NCI-H2107 treated with DMSO at 0.1 percent for 48 hours (cell line): ENCODE results near the gene ESRRG.
A peak's percentile ranks its signal among the peaks of the same experiment; 100 is the strongest.

Experiments used
- DNase-seq: peaks from one replicate; lab custom pipeline; 2025; ENCODE audit not compliant: unreplicated experiment; lab: John Stamatoyannopoulos, UW

Gene ESRRG

DNA sequence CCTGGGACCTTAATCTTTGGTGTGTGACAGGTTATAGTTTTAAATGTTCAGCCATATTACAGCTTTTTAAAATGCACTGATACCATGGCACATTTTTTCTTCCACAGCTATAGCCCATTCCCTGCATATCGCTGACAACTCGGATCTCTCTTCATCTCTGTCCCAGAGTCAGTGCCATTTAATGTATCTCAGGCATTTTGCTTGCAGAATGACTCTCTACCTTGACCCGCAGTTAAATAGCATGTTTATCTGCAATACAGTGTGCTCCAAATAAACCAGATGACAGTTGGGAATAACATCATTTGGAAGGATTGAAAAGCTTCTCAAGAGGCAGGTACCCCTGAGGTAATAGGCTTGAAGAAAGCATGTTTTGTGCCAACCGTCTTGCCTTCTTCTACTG lies 200.2 kb downstream of the ESRRG start:
- no peak for DNase-seq

DNA sequence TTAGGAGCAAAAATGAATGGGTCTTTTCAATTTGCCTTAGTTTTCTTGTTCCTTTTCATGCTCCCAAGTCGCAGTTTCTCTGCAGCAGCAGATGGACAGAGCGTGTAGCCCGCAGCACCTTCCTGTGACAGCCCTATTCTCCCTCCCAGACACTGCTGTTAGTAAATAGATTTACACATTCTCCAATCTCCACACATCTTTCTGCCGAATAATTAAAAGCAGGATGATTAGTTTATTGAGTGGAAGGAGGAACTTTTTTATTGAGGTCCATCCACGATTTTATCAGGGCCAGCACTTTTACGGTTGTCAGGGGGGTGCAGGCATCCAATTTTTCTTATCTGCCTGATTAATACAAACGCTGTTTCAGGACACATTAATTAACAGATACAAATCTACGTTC lies 201.8 kb downstream of the ESRRG start:
- no peak for DNase-seq

DNA sequence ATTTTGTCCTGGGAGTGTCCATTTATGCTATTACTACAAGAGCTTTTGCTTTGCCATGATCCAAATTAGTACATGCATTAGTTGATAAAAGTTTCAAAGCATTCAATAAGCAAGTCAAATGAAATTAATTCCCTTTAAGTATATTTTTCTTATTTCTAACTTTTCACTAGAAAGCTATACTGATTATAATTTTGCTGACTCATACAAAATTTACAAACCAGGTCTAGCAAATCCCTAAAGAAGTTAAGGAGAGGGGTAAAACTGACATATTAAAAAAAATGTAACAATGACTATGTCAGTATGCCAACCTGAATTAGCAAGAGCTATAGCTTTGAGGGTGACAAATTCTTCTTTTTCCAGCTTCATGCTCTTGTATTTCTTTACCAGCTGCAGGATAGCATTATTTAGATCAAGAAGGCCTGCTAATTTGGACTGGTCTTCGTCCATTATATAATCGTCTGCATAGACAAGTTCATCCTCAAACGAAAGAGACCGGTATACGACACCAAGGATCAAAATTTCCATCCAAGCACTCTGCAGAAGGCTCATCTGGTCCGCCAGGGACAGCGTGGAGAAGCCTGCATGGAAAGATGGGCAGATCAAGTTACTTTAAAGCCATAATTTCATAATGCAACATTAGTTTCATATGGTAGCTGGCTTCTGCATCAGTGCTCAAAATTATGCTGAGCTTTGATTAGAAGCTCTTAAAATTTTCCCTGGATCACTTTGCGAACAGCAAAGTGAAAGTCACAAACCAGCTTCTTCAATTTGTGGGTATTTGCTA lies 204.2 kb downstream of the ESRRG start:
- no peak for DNase-seq

DNA sequence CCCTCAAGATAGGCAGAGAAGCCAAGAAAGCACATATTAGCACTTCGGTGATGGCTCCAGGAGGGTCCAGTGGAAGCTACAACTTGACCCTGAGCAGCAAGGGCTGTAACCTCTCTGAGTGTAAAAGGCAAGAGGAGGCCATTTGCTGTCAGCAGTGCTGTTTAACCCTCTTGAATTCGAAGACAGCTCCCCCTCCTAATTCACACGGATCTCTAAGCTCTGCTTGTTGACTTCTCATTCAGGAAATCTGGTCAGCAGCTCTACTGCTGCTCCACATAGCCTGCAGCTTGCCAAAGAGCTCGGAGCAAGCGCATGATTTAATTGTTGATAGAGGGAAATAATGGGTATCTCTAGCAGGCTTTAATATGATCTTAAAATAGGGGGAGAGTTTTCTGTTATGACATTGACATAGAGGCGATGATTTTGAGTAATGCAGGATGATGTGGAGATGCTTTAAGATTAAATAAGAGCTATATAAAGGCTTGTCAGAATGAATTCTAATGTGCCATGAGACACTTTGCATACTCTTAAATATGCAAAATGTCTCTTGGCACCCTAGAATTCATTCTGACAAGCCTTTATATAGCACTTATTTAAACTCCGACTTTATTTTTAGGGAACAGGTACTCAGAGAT lies 220.6 kb downstream of the ESRRG start:
- no peak for DNase-seq

DNA sequence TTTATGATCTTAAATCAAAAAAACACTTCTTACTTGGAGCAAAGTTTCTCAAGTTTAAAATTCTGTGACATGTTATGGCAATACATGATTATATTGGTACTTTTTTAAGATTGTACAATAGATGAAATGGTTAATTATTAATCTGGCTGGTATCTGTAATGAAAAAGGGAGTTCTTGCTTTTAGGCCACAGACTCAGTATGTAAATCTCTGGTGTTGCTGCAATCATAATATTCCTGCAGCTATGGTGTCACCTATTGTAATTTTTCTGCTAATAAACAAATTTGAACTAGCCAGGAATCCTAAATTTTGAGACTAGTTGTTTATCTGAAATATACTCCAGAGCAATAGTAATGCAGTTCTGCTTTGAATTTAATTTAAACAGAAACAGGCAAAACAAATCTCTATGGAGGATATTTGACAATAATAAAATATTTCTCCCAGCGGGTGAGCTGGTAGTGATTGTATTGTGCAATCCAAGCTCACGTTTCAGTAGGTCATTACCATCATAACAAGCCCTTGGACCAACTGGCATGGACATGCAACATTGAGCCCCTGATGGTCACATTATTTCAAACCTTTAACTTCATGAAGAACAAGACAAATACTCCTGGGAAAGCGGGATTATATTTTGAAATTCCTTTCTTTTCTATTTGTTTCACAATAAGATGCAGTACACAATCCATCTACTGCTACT lies 222.8 kb downstream of the ESRRG start:
- peak; percentile 43 for DNase-seq

DNA sequence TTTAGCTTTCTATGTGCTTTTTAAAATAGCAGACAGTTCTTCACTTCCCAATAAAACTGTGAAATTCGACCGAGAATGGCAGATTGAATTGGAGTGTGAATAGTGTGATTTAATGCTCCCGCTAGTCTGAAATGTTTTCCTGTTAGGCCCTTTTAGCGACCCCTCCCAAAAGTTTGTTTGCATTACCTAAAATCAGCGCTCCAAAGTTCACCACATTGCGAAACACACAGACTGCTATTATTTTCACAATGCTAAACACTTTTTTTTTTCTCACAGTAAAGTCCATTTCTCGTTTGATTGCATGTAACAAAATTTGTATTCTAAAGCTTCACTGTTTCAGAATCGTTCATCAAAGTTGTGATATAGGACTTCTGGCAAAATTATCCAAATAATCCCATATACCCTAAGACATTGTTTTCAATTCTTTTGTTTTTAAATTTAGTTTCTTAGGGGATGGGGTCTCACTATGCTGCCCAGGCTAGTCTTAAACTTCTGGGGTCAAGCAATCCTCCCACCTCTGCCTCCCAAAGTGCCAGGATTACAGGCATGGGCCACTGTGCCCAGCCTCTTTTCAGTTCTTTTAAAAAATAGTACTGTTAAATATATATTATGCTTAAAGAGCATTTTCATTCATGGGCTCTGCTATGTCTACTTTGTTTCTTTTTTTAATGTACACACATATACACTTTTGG lies 223.5 kb downstream of the ESRRG start:
- no peak for DNase-seq

DNA sequence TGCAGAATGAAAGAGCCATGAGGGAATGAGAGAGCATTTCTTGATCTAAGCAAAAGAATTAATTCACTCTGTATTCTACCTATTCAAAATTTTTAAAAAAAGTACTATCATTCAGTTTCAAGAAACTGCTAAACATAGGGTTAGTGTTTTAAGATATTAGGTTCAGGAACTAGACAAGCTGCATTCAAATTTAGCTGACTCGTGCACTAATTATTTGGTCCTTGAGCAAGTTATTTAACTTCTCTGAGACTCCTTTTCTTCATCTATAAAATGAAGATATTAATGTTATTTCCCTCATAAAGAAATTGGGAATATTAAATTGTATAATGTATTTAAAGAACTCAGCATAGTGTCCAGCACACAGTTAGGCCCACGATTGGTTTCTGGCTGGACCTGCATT lies 225.0 kb downstream of the ESRRG start:
- DNase-seq = no peak

DNA sequence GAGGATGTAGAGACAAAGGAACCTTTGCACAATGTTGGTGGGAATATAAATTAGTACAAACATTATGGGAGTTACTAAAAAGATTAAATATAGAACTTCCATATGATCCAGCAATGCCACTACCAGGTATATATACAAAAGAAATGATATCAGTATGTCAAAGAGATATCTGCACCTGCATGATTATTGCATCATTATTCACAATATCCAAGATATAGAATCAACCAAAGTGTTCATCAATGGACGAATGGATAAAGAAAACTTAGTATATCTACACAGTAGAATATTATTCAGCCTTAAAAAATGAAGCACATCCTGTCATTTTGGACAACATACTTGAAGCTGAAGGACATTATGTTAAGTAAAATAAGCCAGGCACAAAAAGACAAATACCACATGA lies 238.2 kb downstream of the ESRRG start:
- DNase-seq = no peak

DNA sequence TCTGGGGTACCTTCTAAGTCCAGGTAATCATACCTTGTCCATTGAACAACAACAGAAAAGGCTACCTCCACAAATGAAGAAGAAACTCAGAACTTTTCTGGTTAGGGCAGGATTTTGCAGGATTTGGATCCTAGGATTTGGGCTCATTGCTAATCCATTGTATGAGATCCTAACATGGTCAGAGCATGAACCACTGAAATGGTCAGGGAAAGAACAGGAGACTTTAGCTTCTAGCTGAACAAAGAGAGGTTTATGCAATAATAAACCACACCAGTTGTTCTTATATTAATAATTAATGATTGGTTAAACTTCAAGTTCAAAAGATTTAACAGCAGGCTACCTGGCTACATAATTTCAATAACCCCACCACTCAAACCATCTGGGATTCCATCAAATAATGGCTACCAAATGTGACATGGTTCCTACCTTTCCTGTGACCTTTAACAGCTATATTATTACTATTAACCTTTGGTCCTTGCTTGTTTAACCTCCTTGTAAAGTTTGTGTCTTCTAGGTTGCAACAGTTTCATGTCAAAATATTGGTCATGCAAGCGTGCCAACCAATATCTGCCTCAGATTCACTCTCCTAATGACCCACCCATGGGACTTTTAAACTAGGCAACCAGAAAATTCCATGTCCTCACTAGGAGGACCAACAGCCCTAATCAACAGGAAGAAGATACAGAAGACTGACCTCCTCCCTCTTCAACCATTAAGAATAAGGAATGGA lies 239.4 kb downstream of the ESRRG start:
- no peak for DNase-seq

DNA sequence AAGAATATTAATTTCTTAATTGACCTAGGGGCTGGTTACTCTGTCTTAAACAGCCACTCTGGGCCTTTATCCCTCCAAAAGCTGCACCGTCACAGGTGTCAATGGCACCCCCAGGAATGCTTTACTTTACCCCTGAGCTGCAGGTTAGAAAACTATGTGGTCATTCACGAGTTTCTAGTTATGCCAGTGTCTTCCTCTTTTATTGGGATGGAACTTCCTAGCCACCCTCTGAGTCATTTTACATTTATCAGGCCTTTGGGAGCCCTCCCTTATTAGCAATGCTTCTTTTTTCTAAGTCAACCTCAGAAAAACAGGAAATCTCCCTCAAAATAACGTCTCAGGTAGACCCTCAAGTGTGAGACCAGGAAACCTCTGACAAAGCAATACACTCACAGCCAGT lies 240.6 kb downstream of the ESRRG start:
- no peak for DNase-seq

DNA sequence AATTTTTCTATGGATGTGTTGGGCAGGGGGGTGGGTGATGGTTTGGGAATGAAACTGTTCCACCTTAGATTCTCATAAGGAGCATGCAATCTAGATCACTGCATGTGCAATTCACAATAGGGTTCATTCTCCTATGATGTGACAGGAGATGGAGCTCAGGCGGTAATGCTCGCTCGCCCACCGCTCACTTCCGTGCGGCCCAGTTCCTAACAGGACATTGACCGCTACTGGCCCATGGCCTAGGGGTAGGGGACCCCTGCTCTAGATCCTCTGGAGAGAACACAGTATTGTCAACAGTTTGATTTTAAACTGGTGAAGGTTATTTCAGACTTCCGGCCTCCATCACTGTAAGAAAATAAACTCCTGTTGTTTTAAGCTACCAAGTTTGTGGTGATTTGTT lies 245.0 kb downstream of the ESRRG start:
- no peak for DNase-seq

DNA sequence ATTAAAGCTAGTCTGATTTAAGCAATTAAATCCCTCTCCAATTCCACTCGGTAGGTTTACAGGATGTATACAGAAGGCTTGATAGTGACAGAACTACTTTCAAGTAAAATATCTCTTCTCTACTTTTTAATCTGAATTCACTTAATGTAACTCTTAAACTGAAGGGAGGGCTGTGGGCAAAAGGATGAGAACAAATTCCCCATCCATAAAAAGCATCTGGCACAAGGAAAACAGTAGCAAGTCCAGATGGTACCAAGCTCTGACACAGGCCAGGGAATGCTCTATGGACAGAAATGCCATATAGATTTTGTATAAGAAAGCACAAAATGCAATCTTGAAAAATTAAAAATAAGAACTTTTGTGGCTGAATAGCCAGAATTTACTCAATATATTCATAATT lies 246.9 kb downstream of the ESRRG start:
- DNase-seq = no peak

DNA sequence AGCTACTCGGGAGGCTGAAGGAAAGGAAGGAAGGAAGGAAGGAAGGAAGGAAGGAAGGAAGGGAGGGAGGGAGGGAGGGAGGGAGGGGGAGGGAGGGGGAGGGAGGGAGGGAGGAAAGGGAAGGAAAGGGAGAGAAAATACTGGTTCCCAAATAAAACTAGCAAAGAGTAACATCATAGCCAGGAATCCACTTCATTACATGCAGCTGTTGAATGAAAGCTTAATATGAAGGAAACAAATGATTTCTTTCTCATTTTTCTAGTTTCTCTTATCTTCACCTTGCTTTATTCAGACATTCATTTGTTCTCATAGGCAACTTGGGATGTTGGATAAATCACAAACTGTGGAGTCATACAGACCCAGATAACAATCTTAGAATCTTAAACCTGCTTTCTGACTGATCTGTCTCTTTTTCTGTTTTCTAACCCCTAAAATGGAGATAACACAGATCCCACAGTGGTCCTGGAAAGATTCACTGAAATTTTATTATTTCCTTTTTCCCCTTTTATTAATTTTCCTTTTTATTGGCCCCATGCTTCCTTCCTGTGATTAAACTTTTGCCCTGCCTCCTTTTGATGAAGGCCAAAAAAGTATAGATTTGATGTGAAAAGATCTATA lies 247.5 kb downstream of the ESRRG start:
- DNase-seq = no peak

DNA sequence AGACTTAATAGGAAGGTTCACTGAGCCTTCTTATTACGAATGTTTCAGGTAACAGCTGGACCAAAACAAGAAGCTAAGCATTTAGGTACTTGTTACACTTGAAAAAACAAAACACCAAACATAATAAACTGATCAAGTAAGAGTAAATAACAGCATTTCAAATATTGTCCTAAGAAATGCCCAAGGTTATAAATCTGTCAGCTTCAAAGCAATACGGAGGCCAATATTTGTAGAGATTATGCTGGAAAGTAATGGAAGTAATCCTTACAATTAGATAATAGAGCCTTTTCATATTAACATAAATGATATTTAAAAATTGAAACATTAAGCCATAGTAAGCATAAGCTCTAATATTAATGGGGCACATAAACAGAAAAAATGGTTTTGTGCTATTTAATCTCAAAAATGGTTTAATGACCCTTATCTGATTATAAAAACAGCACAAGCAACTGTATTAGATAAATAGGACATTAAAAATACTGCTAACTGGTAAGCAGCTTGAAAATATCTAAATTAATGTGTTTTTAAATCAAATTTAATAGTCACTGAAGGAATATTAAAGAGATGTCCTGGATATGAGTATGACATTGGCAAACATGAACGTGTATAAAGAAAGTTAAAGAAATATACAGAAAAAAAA lies 256.9 kb downstream of the ESRRG start:
- no peak for DNase-seq

DNA sequence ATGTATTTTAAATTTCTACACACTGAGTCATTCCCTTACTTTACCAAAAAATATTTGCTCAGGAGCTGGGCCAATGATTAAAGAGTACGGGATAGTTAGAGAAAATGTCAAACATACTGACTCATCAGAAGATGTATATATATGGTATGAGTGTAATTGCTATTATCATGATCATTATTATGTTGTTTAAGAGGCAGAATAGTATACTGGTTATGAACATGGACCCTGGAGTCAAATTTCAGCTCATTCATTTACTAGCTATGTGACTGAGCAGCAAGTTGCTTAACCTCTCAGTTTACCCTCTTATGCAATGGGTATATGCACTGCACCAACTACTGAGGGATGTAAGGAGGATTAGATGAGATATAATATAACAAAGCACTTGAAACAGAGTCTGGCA lies 258.7 kb downstream of the ESRRG start:
- DNase-seq = no peak

DNA sequence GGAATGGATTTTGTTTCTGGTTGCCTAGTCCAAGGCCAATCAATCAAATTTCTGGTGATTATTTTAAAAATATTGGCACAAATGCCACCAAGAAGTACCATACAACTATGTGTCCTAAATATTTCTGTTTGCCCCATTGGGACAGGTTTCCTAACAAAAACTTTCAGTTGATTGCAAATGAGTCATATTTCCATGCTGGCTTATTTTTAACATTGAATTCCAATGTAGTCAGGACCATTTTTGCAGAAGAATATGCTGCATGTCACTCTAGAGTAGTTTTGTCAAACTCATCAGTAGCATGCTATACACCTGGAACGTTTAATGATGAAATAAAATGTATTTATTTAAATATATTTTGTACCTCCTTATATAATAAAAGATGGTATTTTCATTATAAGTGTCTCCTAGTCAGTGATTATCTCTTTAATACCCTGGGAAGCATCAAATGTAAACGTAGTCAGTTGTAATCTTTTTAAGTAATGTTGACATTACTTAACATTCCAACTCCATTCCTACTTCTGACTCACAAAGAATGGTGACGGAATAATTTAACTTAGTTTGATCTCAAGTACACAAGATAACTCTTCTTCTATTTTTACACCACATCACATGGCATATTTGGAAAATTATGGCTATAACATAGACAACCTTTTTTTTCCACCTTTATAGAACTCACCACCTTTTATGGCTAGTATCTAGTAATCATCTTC lies 261.0 kb downstream of the ESRRG start:
- no peak for DNase-seq

DNA sequence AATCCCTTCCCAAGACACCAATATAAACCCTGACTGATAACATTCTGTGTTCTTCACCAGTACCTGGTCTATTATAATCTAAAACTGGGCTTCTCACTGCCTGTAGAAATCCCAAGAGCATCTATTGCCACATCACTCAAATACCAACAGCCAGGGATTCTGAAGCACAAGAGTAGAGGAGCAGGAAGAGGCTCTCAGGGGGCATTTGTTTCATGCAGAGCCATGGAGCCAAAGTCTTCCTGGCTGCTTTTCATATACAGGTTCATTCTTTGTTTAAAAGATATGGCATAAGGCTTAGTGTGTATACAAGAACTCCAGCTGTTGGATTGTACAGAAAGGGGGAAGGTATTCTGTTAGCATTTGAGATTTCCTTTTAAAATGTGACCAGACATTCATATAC lies 261.8 kb downstream of the ESRRG start:
- no peak for DNase-seq

DNA sequence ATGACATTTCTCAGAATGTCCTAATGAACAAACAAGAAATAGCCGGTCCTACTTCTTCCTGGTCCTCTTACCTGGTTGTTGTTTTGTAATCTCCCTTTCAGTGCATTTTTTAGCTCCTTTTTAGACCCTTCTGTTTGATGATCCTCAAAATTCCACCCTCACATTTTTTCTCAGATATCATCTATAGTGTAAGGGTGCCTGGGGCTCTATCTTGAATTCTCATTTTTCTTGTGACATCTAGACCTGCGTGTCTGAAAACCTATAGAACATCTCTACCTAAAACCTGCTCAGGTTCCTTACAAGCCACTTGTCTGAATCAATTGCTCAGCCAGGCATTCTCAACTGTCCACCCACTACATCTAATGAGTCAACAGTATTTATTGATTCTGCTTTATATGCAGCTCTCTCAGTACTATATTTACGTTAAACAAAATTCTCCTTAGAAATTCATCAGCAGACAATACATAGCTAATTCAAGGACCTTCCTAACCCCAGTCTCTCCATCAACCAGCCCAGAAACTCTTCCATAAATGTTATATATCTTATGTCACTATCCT lies 263.5 kb downstream of the ESRRG start:
- DNase-seq = no peak

DNA sequence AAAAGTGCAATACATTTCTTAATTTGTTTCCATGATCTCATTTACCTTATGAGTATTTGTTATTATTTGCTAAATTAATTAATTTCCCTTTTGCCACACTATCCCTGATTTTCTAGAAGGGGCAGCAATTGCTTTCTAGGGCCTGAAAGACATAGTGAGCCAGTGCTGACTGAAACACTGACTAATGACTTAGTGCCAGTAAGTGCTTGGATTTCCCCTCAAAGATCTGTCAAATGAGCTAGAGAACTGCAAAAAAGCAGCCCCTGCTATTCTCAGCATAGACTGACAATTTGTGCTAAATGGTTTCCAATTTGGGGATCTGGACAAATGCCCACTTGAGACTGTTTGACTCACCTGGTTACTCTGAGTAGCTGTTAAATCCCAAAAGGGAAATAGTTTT lies 264.4 kb downstream of the ESRRG start:
- no peak for DNase-seq
